ENCODE results near the gene MTMR2. TPM values are rescaled to one million over a fixed set of nuclear protein-coding genes. Genes with fewer than 3 reads are reported as not detected.

The MTMR2 gene
- total and polyA plus RNA-seq, 10 of the 15 experiments (the other 5 are each of a cell fraction or from before 2014, with no cell fraction given), result 7.6 to 46.6 (median 22.5) TPM

DNA sequence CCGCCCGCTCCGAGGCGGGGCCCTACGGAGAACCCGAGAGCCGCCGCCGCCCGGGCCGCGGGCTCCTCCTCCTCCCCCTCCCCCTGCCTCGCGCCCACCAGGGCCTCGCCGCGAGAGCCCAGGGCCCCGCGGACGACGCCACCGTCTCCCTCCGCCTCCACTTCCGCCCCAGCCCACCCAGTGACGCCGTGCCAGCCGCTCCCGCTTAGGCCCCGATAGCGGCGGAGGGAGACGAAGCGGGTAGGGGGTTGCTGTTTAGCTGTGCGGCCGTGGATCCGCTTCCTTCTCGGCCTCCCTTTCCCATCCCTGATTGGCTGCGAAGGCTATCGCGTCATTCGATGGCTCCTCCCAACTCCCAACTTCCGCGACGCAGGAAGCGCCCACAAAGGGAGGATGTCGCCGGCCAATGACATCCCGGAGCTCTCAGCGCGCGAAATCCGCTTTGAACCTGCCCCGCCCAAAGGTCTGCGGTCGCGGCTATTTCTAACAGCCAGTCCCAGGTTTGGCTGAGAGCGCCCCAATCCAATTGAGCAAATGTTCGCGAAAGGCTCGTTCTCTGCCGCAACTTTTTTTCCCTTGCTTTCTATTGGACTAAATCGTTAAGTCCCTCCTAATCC is 134.3 kb downstream of the MTMR2 start, which contains the start of gene FAM76B (continued):
- TF ChIP-seq, protein P1, sequence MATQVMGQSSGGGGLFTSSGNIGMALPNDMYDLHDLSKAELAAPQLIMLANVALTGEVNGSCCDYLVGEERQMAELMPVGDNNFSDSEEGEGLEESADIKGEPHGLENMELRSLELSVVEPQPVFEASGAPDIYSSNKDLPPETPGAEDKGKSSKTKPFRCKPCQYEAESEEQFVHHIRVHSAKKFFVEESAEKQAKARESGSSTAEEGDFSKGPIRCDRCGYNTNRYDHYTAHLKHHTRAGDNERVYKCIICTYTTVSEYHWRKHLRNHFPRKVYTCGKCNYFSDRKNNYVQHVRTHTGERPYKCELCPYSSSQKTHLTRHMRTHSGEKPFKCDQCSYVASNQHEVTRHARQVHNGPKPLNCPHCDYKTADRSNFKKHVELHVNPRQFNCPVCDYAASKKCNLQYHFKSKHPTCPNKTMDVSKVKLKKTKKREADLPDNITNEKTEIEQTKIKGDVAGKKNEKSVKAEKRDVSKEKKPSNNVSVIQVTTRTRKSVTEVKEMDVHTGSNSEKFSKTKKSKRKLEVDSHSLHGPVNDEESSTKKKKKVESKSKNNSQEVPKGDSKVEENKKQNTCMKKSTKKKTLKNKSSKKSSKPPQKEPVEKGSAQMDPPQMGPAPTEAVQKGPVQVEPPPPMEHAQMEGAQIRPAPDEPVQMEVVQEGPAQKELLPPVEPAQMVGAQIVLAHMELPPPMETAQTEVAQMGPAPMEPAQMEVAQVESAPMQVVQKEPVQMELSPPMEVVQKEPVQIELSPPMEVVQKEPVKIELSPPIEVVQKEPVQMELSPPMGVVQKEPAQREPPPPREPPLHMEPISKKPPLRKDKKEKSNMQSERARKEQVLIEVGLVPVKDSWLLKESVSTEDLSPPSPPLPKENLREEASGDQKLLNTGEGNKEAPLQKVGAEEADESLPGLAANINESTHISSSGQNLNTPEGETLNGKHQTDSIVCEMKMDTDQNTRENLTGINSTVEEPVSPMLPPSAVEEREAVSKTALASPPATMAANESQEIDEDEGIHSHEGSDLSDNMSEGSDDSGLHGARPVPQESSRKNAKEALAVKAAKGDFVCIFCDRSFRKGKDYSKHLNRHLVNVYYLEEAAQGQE (IDR thresholded peaks at IDR 0.05; ENCODE audit: low read depth, low read length), result no peak
- TF ChIP-seq CBX5 (IDR thresholded peaks at IDR 0.05; ENCODE audit: low read depth), result peak; percentile 64; the same call in 1 of the 2 replicates
- TF ChIP-seq POU2F2 (IDR thresholded peaks at IDR 0.05; ENCODE audit: borderline replicate concordance, low read depth, low read length), result peak; percentile 74; the same call in 2 of the 3 replicates
- TF ChIP-seq GATAD2B (conservative IDR thresholded peaks at IDR 0.05; ENCODE audit: low read depth), result peak; percentile 87
- no peak for TF ChIP-seq ZNF592 (IDR thresholded peaks at IDR 0.05)
- TF ChIP-seq E2F8 (IDR thresholded peaks at IDR 0.05; ENCODE audit: low read depth, partially characterized antibody), result peak; percentile 76
- no peak for TF ChIP-seq ZNF622 (IDR thresholded peaks at IDR 0.05)
- peak; percentile 60; the same call in 1 of the 2 replicates for TF ChIP-seq POLR2AphosphoS5 (IDR thresholded peaks at IDR 0.05; ENCODE audit: low read length)
- no peak for TF ChIP-seq IRF5 (IDR thresholded peaks at IDR 0.05; ENCODE audit: borderline replicate concordance)
- peak; percentile 86 for TF ChIP-seq DPF2 (IDR thresholded peaks at IDR 0.05)
- no peak for TF ChIP-seq BMI1 (IDR thresholded peaks at IDR 0.05; ENCODE audit: borderline replicate concordance)
- peak; percentile 74 for TF ChIP-seq KLF5 (IDR thresholded peaks at IDR 0.05; ENCODE audit: partially characterized antibody)
- TF ChIP-seq SMAD5 (IDR thresholded peaks at IDR 0.05; ENCODE audit: low read depth), result peak; percentile 66; the same call in 1 of the 2 replicates
- no peak for TF ChIP-seq CEBPB (IDR thresholded peaks at IDR 0.05; ENCODE audit: borderline replicate concordance in 1 of 2, low read depth in 2 of 2, low read length in 2 of 2)
- peak; percentile 83 for TF ChIP-seq GABPA (IDR thresholded peaks at IDR 0.05; ENCODE audit: low read depth)
- TF ChIP-seq RUNX3 (IDR thresholded peaks at IDR 0.05; ENCODE audit: low read length), result peak; percentile 92
